ENCODE measurements around the gene MADCAM1.
A peak's percentile ranks its signal among the peaks of the same experiment; 100 is the strongest.
"Not testable (repeated sequence)": the region's sequence is repeated elsewhere in the genome, so short reads cannot be mapped to it uniquely, and the experiment has no call there.

Gene MADCAM1

DNA sequence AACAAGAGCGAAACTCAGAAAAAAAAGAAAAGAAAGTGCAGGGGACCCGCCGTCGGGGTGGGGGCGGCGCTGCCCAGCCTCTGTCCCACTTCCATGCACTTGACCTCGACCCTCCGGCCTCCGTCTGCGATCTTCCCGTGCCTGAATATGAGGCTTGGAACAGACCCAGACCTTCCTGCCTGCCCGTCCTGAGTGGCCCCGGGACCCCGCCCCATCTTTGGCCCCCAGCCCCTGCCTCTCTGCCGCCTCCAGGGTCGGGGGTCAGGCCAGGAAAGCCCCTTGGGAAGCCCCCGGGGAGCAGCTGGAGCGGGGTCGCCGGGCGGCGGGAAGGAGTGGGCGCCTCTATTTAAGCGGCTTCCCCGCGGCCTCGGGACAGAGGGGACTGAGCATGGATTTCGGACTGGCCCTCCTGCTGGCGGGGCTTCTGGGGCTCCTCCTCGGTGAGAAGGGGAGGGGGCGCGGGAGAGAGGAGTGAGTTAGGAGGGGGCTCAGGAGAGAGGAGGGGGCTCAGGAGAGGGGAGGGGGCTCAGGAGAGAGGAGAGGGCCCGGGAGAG is at the start of gene MADCAM1:
Gene MADCAM1 (plus strand): TSS at position 375 of the 554 bp plus-strand sequence. CDS start 14 bp downstream, at position 389.
- DNase-seq: no peak

DNA sequence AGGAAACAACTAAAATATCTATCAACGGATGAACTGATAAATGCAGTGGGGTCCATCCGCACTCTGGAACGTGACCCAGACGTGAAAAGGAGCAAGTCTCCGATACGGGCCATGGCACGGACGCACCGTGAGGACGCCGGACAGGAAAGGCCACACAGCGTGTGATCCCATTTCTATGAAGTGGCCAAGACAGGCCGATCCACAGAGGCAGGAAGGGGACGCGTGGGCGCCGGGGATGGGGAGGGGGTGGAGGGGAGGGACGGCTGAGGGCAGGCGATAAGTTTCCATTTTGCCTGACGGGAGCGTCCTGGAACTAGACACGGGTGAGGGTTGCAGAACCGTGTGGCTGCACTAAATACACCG is 49.2 kb upstream of the MADCAM1 start:
- DNase-seq: no peak

GRCh38 chr19:447816-448560 is 48.3 kb upstream of the MADCAM1 start:
- DNase-seq: no peak

GRCh38 chr19:449916-450315 is 46.4 kb upstream of the MADCAM1 start:
- DNase-seq: no peak

DNA sequence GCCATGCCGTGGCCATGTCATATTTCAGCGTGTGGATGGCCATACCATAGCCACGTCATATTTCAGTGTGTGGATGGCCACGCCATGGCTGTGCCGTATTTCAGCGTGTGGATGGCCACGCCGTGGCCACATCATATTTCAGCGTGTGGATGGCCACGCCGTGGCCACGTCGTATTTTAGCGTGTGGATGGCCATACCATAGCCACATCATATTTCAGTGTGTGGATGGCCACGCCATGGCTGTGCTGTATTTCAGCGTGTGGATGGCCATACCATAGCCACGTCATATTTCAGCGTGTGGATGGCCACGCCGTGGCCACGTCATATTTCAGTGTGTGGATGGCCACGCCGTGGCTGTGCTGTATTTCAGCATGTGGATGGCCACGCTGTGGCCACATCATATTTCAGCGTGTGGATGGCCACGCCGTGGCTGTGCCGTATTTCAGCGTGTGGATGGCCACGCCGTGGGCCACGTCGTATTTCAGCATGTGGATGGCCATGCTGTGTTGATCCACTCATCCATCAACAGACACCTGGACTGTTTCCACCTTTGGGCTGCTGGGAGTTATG is 45.3 kb upstream of the MADCAM1 start:
- not testable (repeated sequence) for DNase-seq

- no peak for DNase-seq
These were observed 43.5 kb upstream of the MADCAM1 start for GRCh38 chr19:452829-453228.

DNA sequence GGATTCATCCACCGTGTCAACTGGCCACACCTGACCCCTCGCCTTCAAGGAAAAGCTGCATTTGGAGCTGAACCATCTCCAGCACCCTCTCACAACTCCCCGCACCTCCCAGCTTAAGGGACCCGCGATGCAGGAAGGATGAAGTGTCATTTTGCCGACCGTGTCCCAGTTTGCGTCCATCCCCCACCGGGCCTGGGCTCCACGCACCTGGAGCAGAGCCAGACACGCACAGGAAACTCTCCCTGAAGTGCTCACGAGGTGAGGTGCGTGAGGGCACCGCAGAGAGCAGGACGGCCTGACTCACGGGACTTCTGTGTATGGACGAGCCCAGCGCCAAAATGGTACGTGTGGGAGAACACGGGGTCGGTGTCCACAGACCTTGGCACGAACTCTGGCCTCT is 42.7 kb upstream of the MADCAM1 start:
- DNase-seq: no peak

- DNase-seq: no peak
These were observed 41.1 kb upstream of the MADCAM1 start for GRCh38 chr19:455031-455705.

DNA sequence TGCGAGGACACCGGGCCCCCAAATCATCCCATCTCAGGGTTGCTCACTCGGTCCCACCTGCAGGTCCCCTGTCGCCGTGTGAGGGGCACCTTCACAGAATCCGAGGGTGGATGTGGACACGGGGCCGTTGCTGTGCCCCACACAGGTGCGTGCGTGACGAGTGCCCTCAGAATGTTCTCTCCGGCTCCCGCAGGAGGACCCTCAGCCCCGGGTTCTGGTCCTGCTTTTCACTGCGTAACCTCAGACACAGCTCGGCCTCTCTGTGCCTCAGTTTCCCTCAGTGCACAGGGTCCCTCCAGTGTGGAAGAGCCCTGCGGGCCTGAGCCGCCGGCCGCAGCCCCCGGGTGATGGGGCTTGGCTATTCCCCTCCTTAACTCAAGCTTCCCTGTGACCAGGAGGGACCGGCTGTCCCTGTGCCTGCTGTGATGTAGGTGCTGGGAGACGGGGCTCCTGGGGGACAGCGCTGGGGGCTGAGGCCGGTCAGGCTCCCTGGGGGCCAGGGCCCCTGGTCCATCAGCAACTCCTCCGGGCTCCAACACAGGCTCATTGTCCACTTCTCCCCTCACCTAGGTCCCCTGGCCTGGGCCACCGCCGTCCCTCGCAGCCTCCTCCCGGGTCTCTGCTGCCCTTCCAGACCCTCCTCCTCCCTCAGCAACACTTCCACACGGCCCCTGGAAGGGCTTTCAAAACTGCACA is 40.3 kb upstream of the MADCAM1 start:
- DNase-seq: no peak

- DNase-seq: no peak
These were observed 39.7 kb upstream of the MADCAM1 start for GRCh38 chr19:456547-457110.

GRCh38 chr19:457636-458035 is 38.6 kb upstream of the MADCAM1 start:
- no peak for DNase-seq

- DNase-seq: no peak
These were observed 37.9 kb upstream of the MADCAM1 start for GRCh38 chr19:458091-459042.

GRCh38 chr19:459724-460511 is 36.4 kb upstream of the MADCAM1 start:
- peak; percentile 55 to 99 (median 99) for DNase-seq

GRCh38 chr19:460877-461720 is 35.2 kb upstream of the MADCAM1 start, which contains the start of gene SHC2:
Gene SHC2, minus strand, starts transcription at chr19:461033. Its CDS starts 37 bp downstream, at chr19:460996.
- DNase-seq: peak in 2 of 3 experiments; percentile 60 to 61

GRCh38 chr19:461721-462551 is 34.4 kb upstream of the MADCAM1 start:
- peak; percentile 82 to 94 (median 94) for DNase-seq

- no peak for DNase-seq
These were observed 32.6 kb upstream of the MADCAM1 start for GRCh38 chr19:463483-464207.

GRCh38 chr19:464208-464545 is 32.1 kb upstream of the MADCAM1 start:
- DNase-seq: no peak

All from NCI-H1417 (cell line).